ENCODE data around the gene PINK1. TPM values are rescaled to one million over a fixed set of nuclear protein-coding genes. Genes with fewer than 3 reads are reported as not detected.

The PINK1 gene
- total RNA-seq, 1 experiment from 2014 or later: 17.0 TPM

GRCh38 chr1:20698195-20698910 lies 65.1 kb downstream of the PINK1 start:
- peaks cover 10% of the 10 kb centered on the region for H3K23me2 ChIP-seq (ENCODE audit: insufficient read length, low read depth, low read length, poor library complexity, severe bottlenecking)
- H2AFZ ChIP-seq (ENCODE audit: low read length): no peak overlapping the region
- no CpG with 5 or more reads among the region's 18 CpGs for WGBS (ENCODE audit: extremely low coverage, insufficient read length, low lambda C conversion rate)
- no peak overlapping the region for H2BK20ac ChIP-seq (ENCODE audit: low read depth, low read length, poor library complexity, severe bottlenecking)
- H3K9ac ChIP-seq (ENCODE audit: extremely low read depth, insufficient read length, low read length): no peak overlapping the region
- no peak overlapping the region for H3K23ac ChIP-seq (ENCODE audit: insufficient read length, low read depth, low read length)
- H2BK12ac ChIP-seq (ENCODE audit: insufficient read length, low read depth, low read length): no peak overlapping the region
- H3K27me3 Mint-ChIP-seq (ENCODE audit: low read depth): peaks cover 14% of the 10 kb centered on the region
- H3K14ac ChIP-seq (ENCODE audit: insufficient read depth, low read length): no peak overlapping the region
- H3K4me1 ChIP-seq (ENCODE audit: insufficient read depth, low read length): no peaks in the 10 kb centered on the region
- no peaks in the 10 kb centered on the region for H3K27me3 ChIP-seq (ENCODE audit: insufficient read depth, low read length)
- no peak overlapping the region for H2AK5ac ChIP-seq (ENCODE audit: insufficient read length, low read length)
- H3K79me1 ChIP-seq (ENCODE audit: insufficient read depth, low read depth, low read length, poor library complexity, severe bottlenecking): no peaks in the 10 kb centered on the region
- H3K18ac ChIP-seq (ENCODE audit: insufficient read length, low read depth, low read length): no peak overlapping the region
- no peak for TF ChIP-seq CTCF (conservative IDR thresholded peaks at IDR 0.05)
- H4K91ac ChIP-seq (ENCODE audit: insufficient read length, low read depth, low read length): no peak overlapping the region
- peaks cover 9 to 17% of the 10 kb centered on the region in 2 experiments; a peak in 3 of 4 replicates for H3K4me1 Mint-ChIP-seq
- no peak overlapping the region for H2BK15ac ChIP-seq (ENCODE audit: low read depth, low read length)
- H3K4ac ChIP-seq (ENCODE audit: low read depth, low read length): no peak overlapping the region
- no peaks in the 10 kb centered on the region for H3K9me3 ChIP-seq (ENCODE audit: control insufficient read depth, low read depth, low read length)
- no peaks in the 10 kb centered on the region for H4K20me1 ChIP-seq (ENCODE audit: control insufficient read depth, insufficient read depth, insufficient read length)
- DNase-seq: no peak
- no peak overlapping the region for H3T11ph ChIP-seq (ENCODE audit: low read length)
- H3K27ac Mint-ChIP-seq: no peak overlapping the region
- H4K8ac ChIP-seq (replicated peaks; ENCODE audit: insufficient read length, low read depth, low read length): no peak overlapping the region
- no peak overlapping the region for H2BK120ac ChIP-seq (ENCODE audit: low read depth, low read length, poor library complexity, severe bottlenecking)
- H3K56ac ChIP-seq (ENCODE audit: insufficient read length, low read depth, low read length): no peak overlapping the region
- H3K79me2 ChIP-seq (ENCODE audit: insufficient read depth, low read length): no peaks in the 10 kb centered on the region
- no peak overlapping the region for H2BK5ac ChIP-seq (ENCODE audit: insufficient read length, low read length)
- no peak overlapping the region for H4K5ac ChIP-seq (ENCODE audit: insufficient read length, low read depth, low read length)
- no peak overlapping the region for H3K4me3 Mint-ChIP-seq
- H3K9me3 Mint-ChIP-seq: no peaks in the 10 kb centered on the region
- no peak overlapping the region for H3K27ac ChIP-seq (ENCODE audit: insufficient read length, low read depth, low read length)
- H3K4me2 ChIP-seq (ENCODE audit: insufficient read depth, insufficient read length, low read length): no peak overlapping the region
- peaks cover 0 to 6% (median 3%) of the 10 kb centered on the region in 3 experiments; a peak in 4 of 7 replicates for H3K36me3 Mint-ChIP-seq (ENCODE audit: insufficient read depth in 1 of 3, low read depth in 3 of 3)
